ENCODE data around the gene SLC41A3.
A peak's percentile ranks its signal among the peaks of the same experiment; 100 is the strongest.

SLC41A3 gene

GRCh38 chr3:126014252-126014651 lies 69.7 kb downstream of the SLC41A3 start:
- TF ChIP-seq CTCF (conservative IDR thresholded peaks at IDR 0.05; ENCODE audit: low read depth, low read length) = peak; percentile 7
- H3K4me3 ChIP-seq (ENCODE audit: low read depth, low read length) = no peak overlapping the region
- DNase-seq (ENCODE audit: low read depth) = peak; percentile 46

- no peak for TF ChIP-seq CTCF (conservative IDR thresholded peaks at IDR 0.05; ENCODE audit: low read depth, low read length)
- DNase-seq (ENCODE audit: low read depth) = peak; percentile 50
- H3K4me3 ChIP-seq (ENCODE audit: low read depth, low read length) = no peak overlapping the region
Measured at GRCh38 chr3:126013751-126014156, 70.2 kb downstream of the SLC41A3 start.

GRCh38 chr3:126009181-126009580 lies 74.7 kb downstream of the SLC41A3 start:
- DNase-seq (ENCODE audit: low read depth) = no peak
- no peak overlapping the region for H3K4me3 ChIP-seq (ENCODE audit: low read depth, low read length)
- no peak for TF ChIP-seq CTCF (conservative IDR thresholded peaks at IDR 0.05; ENCODE audit: low read depth, low read length)

GRCh38 chr3:126008219-126008618 lies 75.7 kb downstream of the SLC41A3 start:
- TF ChIP-seq CTCF (conservative IDR thresholded peaks at IDR 0.05; ENCODE audit: low read depth, low read length) = no peak
- H3K4me3 ChIP-seq (ENCODE audit: low read depth, low read length) = no peak overlapping the region
- no peak for DNase-seq (ENCODE audit: low read depth)

GRCh38 chr3:126005951-126006350 lies 78.0 kb downstream of the SLC41A3 start:
- no peak for TF ChIP-seq CTCF (conservative IDR thresholded peaks at IDR 0.05; ENCODE audit: low read depth, low read length)
- H3K4me3 ChIP-seq (ENCODE audit: low read depth, low read length) = no peak overlapping the region
- peak; percentile 60 for DNase-seq (ENCODE audit: low read depth)

- no peak for TF ChIP-seq CTCF (conservative IDR thresholded peaks at IDR 0.05; ENCODE audit: low read depth, low read length)
- H3K4me3 ChIP-seq (ENCODE audit: low read depth, low read length) = no peak overlapping the region
- DNase-seq (ENCODE audit: low read depth) = no peak
Measured at GRCh38 chr3:126004692-126005091, 79.2 kb downstream of the SLC41A3 start.

GRCh38 chr3:126004217-126004616 lies 79.7 kb downstream of the SLC41A3 start:
- no peak overlapping the region for H3K4me3 ChIP-seq (ENCODE audit: low read depth, low read length)
- DNase-seq (ENCODE audit: low read depth) = no peak
- TF ChIP-seq CTCF (conservative IDR thresholded peaks at IDR 0.05; ENCODE audit: low read depth, low read length) = no peak

Measured in choroid plexus epithelial cell (primary cell).